GM21528 (cell line): ENCODE results near the gene BRICD5.

Experiments
- ATAC-seq: cut with Tn5 transposase; IDR thresholded peaks from one replicate; pipeline ENCODE4 v1.9.1; 2021; ENCODE audit warnings: mild to moderate bottlenecking, moderate library complexity; ENCODE audit not compliant: unreplicated experiment, low FRiP score

BRICD5 gene

DNA sequence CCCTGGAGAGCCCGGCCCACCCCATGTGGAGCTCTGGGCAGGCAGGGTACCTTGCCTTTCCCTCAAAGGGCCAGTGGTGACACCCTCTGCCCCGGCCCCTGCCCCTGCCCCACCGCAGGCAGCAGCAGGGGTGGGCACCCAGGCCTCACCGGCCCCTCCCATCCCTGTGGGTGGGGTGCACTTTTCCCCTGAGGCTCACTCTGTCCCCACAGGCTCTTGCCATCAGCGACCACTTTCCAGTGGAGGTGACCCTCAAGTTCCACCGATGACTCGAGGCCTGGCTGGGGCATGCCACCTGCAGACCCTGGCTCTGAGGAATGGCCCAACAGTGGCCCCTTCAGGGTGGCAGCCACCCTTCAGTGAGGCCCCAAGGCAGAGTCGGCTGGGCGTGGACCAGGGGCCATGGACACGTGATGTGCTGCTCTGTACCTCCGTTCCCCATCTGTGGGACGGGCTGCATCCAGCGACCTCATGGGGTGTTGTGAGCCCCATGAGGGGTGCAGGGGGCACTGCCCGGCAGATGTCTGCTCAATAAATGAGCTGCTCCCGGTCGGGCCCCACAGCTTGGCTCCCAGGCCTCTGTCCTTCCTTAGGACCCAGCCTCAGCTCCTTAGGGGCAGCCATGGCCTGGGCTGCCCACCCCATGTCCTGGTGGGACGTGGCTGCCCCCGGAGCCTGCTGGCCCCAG, 27.6 kb upstream of the BRICD5 start:
- ATAC-seq, result no peak

DNA sequence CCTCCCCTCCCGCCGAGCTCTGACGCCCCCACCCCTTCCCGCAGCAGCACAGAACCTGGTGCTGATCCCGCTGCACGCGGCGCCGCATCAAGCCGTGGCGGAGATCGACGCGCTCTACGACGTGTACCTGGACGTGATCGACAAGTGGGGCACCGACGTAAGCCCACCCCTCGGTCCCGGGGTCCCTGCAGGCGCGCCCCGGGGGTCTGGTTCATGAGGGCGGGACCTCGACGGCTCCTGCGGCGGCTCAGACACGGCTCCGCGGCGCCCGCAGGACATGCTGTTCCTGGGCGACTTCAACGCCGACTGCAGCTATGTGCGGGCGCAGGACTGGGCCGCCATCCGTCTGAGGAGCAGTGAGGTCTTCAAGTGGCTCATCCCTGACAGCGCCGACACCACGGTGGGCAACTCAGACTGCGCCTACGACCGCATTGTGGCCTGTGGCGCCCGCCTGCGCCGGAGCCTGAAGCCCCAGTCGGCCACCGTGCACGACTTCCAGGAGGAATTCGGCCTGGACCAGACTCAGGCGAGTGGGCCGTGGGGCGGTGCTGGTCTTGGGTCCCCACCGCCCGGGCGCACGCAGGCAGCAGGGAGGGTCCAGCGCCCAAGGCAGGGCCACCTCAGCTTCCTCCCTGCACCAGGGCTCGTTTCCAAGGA, 27.0 kb upstream of the BRICD5 start:
- ATAC-seq, result no peak

DNA sequence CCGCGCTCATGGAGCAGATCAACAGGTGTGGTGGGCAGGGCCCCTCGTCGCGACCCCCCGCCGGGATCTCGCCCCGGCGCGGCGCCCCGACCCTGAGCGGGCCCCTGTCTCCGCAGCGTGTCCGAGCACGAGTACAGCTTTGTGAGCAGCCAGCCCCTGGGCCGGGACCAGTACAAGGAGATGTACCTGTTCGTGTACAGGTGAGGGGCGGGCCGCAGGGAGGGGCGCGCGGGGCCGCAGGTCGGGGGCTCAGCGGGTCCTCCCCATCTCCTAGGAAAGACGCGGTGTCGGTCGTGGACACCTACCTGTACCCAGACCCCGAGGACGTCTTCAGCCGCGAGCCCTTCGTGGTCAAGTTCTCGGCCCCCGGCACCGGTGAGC, 26.4 kb upstream of the BRICD5 start:
- ATAC-seq, result no peak

DNA sequence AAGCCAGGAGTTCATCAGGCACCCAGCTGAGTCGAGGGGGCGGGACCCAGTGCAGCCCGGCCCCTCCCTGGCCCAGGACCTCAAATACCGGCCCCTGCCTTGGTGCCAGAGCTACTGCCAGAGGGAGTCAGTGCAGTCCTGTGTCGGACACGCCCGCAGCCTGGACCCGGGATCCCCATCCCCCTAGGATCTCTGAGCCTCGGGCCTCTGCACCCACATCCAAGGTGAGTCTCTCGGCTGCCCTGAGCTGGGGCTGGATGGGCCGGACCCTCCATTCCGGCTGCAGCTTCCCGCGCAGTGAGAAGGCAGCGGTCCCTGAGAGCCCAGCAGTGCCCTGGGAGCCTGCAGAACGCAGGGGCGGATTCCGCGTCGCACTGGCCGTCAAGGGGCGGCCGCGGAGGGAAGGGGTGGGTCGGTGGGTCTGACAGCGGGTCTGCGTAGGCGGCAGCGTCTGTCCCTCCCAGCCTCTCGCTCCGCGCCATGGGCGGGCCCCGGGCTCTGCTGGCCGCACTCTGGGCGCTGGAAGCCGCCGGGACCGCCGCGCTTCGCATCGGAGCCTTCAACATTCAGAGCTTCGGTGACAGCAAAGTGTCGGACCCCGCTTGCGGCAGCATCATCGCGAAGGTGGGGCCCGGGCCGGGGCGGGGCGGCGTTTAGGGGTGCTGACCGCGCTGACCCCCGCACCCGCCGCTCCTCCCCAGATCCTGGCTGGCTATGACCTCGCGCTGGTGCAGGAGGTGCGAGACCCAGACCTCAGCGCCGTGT, 25.9 kb upstream of the BRICD5 start, which contains the start of gene DNASE1L2:
TSS of gene DNASE1L2 (plus strand) at position 108 of the 765 bp plus-strand sequence. CDS start at position 481, 373 bp downstream.
- no peak for ATAC-seq

DNA sequence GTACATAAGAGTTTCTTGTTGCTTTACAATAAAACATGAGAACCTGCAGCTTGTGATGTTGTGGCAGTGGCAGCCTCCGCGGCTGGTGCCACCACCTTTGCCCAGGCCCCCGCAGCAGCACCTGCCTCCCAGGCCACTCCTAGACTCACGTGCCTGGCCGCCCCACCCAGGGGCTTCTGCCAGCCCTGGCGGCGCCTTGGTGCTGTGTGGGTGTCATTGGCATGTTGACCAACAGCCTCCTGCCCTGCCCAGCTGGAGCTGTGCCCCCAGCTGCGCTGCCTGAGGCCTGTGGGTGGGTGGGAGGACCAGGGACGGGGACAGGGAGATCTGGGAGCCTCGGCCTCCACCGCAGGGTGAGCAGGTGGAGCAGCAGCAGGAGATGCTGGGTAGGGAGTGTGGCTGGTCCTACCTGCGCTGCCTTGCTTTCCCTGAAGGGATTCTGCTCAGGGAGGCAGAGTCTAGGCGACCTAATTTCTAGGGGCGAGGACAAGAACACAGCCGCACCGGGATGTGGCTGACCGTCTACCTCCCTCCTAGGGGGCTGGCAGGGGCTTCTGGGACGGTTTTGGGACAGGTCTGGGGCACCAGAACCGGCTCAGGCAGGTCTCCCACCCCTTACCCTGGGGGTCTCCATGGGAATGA, 25.2 kb upstream of the BRICD5 start:
- no peak for ATAC-seq

DNA sequence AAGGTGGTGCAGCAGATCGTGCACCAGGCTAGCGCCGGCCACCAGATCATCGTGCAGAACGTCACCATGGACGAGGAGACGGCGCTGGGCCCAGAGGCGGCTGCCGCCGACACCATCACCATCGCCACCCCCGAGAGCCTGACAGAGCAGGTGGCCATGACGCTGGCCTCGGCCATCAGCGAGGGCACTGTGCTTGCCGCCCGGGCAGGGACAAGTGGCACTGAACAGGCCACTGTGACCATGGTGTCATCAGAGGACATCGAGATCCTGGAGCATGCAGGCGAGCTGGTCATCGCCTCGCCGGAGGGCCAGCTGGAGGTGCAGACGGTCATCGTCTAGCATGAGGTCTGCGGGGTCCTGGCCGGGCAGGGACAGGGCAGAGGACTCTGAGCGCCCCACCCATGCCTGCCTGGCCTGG, 24.6 kb upstream of the BRICD5 start:
- no peak for ATAC-seq

DNA sequence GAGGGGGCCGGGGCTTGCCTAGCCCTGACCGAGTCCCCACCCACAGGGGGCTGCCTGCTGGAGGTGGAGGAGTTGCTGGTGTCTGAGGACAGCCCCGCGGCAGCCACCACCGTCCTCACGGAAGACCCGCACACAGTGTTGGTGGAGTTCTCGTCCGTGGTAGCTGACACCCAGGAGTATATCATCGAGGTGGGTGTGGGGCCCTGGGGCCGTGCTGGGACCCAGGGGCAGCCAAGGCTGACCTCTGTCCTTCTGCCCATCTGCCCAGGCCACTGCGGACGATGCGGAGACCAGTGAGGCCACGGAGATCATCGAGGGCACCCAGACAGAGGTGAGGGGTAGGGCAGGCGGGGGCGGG, 24.1 kb upstream of the BRICD5 start:
- ATAC-seq, result no peak

DNA sequence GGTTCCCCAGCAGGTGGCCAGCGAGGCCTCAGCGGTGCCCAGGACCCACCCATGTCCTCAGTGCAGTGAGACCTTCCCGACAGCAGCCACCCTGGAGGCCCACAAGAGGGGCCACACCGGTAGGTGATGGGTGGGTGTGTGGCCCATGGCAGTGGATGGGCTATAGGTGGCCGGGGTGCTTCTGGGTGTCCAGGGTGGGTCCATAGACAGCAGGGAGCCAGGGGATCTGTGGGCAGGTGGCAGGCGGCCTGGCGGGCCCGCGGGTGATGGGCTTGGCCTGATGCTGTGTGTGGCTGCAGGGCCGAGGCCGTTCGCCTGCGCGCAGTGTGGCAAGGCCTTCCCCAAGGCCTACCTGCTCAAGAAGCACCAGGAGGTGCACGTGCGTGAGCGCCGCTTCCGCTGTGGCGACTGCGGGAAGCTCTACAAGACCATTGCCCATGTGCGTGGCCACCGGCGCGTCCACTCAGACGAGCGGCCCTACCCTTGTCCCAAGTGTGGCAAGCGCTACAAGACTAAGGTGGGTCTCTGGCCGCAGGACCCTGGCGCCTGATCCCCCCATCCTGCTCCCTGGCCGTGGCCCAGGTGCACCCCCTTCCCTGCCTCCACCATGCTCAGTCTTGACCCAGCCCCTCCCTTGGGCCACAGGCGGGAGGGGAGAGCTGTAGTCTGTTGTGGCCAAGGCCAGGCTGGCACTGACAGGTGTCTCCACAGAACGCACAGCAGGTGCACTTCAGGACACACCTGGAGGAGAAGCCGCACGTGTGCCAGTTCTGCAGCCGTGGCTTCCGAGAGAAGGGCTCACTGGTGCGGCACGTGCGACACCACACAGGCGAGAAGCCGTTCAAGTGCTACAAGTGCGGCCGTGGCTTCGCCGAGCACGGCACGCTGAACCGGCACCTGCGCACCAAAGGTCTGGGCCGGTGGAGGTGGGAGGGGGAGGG, 23.5 kb upstream of the BRICD5 start:
- no peak for ATAC-seq

DNA sequence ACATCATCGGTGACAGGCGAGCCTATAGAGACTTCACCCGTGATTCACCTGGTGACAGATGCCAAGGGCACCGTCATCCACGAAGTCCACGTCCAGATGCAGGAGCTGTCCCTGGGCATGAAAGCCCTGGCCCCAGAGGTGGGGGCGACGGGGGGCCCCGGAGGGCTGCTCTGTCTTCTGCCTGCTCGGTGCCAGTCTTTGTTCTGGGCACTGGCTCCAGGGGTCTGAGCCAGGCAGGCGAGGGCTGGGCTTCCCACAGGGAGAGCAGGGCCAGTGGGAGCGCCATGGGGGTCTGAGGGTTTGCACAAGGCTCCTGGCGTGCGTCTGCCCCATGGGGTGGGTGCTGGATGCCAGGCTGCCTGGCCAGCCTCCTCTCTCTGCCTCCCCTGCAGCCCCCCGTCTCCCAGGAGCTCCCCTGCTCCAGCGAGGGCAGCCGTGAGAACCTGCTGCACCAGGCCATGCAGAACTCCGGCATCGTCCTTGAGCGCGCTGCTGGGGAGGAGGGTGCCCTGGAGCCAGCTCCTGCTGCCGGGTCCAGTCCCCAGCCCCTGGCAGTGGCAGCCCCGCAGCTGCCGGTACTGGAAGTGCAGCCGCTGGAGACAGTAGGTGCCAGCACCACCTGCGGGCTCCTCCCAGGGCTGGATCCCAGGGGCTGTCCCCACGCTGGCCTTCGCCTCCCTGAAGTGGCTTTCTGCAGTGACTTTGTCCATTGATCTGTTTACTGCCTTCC, 22.5 kb upstream of the BRICD5 start:
- no peak for ATAC-seq

DNA sequence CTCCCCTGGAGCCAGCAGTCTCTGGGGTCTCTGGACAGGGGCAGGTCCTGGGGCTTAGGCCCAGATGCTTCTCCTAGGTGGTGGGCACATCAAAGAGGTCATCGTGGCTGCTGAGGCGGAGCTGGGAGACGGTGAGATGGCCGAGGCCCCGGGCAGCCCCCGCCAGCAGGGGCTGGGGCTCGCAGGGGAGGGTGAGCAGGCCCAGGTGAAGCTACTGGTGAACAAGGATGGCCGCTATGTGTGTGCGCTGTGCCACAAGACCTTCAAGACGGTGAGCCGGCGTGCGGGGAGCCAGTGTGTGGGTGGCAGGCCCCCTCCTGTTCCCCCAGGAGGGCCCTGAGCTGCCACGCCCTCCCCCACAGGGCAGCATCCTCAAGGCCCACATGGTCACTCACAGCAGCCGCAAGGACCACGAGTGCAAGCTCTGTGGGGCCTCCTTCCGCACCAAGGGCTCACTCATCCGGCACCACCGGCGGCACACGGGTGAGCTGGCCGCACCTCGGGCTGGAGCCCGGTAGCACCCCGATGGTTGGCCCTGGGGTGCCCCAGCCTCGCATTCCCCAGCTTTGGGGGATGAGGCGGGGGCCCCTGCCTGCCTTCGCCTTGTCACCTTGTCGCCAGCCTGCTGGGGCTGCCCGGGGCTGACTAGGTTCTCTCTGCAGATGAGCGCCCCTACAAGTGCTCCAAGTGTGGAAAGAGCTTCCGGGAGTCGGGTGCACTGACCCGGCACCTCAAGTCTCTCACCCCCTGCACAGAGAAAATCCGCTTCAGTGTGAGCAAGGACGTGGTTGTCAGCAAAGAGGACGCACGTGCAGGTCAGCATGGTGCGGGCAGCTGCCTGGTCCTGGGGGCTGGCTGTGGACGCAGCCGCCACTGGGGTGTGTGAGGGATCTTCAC, 21.7 kb upstream of the BRICD5 start:
- no peak for ATAC-seq

DNA sequence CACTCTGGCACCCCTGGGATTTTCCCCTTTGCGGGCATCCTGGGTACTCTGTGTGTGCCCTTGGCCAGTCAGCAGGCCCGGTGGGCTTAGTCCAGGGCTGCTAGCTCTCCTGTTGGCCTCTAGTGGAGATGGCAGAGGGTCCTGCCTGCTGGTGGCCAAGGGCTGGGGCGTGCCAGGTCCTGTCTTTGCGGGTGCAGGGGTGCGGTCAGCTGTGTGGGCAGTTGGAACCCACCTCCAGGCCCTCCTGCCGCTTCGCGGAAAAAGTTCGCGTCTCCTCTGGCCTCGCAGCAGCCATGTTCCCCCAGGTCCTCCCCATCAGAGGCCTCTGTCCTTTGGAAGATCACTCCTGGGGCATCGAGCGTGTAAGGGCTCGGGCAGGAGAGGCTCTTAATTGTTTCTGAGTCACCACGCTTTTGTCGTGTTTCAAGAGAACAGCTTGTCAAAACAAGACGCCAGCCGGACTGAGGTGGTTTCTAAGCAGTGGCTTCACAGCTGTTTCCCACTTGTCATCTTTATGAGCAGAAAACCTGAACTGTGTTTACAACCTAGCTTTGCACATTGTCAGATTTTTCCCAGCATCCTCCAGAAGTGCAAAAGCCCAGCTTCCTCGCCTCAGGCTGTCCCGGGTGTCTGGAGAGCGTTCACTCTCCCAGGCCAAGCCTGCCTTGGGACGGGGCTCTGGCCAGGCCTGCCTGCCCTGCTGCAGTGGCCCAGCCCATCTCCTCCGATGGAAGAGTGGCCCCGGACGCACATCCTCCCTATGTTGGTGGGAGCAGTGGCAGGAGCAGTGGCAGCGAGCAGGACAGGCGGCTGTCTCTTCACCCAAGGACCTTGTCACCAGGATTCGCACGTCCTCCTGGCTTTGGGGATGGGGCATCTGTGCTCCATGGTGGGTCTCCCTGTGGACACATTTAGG, 20.6 kb upstream of the BRICD5 start:
- no peak for ATAC-seq

DNA sequence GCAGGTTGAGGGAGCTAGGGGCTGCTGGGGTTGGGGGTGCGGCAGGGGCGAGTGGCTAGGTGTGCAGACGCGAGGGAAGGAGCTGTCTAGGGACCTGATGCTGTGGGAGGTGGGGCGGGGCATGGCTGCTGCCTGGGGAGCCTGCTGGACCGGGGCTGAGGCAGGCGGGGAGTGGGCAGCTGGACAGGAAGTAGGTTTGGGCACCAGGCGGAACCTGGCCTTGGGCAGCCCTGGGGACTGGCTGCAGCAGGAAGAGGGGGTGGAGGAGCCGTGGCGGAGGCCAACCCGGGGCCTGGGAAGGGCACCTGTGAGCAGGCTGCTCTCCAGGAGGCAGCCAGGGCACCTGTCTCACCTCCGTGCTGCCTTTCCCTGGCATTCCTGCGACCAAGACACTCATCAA, 19.7 kb upstream of the BRICD5 start:
- ATAC-seq, result no peak

DNA sequence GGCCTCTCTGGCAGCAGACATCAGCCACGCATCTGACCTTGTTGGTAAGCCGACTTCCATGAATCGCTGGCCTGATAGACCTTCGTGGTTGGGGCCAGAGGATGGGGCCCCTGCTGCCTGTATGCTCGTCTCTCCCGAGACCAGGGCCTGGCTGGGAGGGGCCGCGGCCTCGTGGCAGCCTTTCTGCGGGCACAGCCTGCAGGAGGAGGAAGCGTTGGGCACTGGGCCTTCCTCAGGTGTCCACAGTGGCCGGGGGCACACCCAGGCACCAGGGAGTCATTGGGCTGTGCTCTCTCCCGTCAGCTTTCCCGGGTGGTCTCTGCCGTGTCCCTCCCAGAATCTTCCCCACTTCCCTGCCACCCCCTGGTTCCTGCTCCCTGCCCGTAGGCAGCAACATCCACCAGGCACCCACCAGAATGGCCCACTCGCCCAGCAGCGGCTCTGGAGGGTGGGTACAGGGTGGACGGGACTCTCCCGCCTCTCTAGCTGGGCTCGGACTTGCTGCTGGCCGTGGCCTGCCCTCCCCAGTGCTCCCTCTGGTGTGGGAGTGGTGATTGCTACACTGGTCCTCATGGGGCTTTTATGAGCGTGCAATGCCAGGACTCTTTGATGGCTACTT, 19.1 kb upstream of the BRICD5 start:
- no peak for ATAC-seq

DNA sequence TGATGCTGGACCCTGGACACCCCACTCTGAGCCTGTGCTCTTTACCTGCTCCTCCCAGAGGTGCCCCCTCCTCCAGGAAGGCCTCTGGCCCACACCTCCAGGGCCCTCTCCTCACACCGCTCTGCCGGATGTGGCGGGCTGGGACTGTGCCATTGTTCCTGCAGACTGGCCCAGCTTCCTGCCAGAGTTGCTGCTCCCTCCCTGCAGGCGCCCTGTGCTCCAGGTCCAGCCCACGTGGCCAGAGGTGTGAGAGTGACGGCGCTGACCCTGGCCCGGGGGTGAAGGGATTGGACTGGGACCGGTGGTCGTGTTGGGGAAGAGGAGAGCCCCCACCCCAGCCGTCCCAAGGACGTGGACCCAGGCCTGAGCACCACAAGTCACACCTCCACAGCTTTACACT, 18.4 kb upstream of the BRICD5 start:
- ATAC-seq, result no peak

DNA sequence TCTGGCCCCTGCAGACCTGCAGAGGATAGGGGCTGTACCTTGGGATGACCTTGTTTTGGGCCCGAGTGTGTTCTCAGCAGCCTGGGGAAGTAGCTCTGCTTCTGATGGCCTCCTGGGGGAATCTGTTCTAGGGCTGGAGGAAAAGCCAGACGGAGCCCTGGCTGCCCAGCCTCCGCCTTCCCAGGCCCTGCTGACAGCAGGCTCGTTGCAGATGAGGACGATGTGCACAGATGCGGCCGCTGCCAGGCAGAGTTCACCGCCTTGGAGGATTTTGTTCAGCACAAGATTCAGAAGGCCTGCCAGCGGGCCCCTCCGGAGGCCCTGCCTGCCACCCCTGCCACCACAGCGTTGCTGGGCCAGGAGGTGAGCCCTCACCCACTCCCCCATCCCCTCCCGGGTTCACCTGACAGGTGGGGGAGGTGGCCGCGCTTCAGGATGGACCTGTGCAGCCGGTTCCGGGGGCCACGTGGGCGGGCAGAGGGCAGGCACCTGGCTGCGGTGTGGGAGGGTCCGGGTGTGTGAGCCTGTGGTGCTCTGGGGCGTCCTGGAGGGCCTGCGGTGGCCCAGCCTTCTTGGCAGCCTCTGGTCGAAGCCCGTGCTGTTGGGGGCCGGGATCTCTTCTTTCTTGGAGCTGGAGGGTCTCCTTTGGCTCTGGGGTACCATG, 17.6 kb upstream of the BRICD5 start:
- ATAC-seq, result no peak

DNA sequence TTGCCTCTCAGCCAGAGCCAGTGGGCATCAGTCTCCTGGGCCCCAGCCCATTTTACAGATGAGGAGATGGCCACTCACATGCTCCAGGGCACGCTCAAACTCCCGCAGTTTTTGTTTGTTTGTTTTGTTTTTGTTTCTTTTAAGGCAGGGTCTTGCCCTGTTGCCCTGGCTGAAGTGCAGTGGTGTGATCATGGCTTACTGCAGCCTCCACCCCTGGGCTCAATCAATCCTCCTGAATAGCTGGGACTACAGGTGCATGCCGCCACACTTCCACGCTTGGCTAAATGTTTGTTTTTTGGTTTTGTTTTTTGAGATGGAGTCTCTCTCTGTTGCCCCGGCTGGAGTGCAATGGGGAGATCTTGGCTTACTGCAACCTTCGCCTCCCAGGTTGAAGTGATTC, 16.3 kb upstream of the BRICD5 start:
- no peak for ATAC-seq
